H1 (cell line): ENCODE measurements around the gene EPM2A. TPM values are rescaled to one million over a fixed set of nuclear protein-coding genes. Genes with fewer than 3 reads are reported as not detected.

Experiments used
- CBX8 ChIP-seq: fragments of 300-800, 300-1000 bp; sonication (generic); IDR thresholded peaks from 2 replicates; pipeline ENCODE4 v1.7.1; 2016; ENCODE audit warnings: low read depth, low read length, borderline replicate concordance
- FOSL1 ChIP-seq: IDR thresholded peaks from 2 replicates; pipeline ENCODE4 v1.6.1; 2011; ENCODE audit warnings: mild to moderate bottlenecking, low read depth, low read length, moderate library complexity; ENCODE audit not compliant: insufficient read depth
- polyA plus RNA-seq, 7 experiments: library from polyadenylated mRNA; depleted of rRNA in 3 of 7; stranded (reverse) in 5 of 7; unstranded in 2 of 7; fragments of >200 nt in 5 of 7; fragments of 200-250 nt in 2 of 7; gene quantifications; 1 replicate in 5 of 7; 2 replicates in 1 of 7; 4 replicates in 1 of 7; pipeline versions ENCODE4 v1.2.1 to v1.2.3, GENCODE V29; 2011 to 2013; ENCODE audit warnings: missing spikeins in 2 of 7, mixed read lengths in 2 of 7
- total RNA-seq: library from RNA; stranded (reverse); fragmentation: NEBNext Ultra II Directional; extraction: Animal tissue kit (Norgen Biotek cat#: 25700); gene quantifications from 2 replicates; pipeline ENCODE4 v1.2.1, GENCODE V29; 2021

EPM2A gene
- total and polyA plus RNA-seq, 2 of the 8 experiments (the other 6 are each of a cell fraction or from before 2014, with no cell fraction given) = 2.3 to 6.2 TPM

- TF ChIP-seq FOSL1 = no peak
- no peak for TF ChIP-seq CBX8
These were observed 6.6 kb downstream of the EPM2A start (continued) for GRCh38 chr6:145728444-145729385.
